Erythroblast (primary cell): Measurements from ENCODE around the gene FKBP9.
A peak's percentile ranks its signal among the peaks of the same experiment; 100 is the strongest.

Experiments
- DNase-seq, 2 experiments: peaks; one replicate each; lab custom pipeline; 2025; lab: John Stamatoyannopoulos, UW
- GATA1 ChIP-seq: IDR thresholded peaks from 2 replicates; pipeline ENCODE4 v1.6.1; 2011; ENCODE audit warnings: low read depth, mild to moderate bottlenecking, control low read depth, low read length, moderate library complexity
- POLR2A ChIP-seq: IDR thresholded peaks from 2 replicates; pipeline ENCODE4 v1.6.1; 2011; ENCODE audit warnings: mild to moderate bottlenecking, low read length

FKBP9 gene

GRCh38 chr7:33039903-33040292, 82.7 kb downstream of the FKBP9 start:
- peak; percentile 21 to 51 for DNase-seq
- TF ChIP-seq GATA1 (no peak), POLR2A (no peak)

- no peak for TF ChIP-seq GATA1
- TF ChIP-seq POLR2A, result peak; percentile 72
- peak; percentile 83 to 87 for DNase-seq
Observed at GRCh38 chr7:33040803-33041516, 83.7 kb downstream of the FKBP9 start.

GRCh38 chr7:33041631-33042428, 84.6 kb downstream of the FKBP9 start:
- TF ChIP-seq POLR2A, result no peak
- DNase-seq, result peak; percentile 86 to 92

GRCh38 chr7:33043501-33044400, 86.5 kb downstream of the FKBP9 start:
- DNase-seq, result peak; percentile 23 to 30
- TF ChIP-seq POLR2A (no peak), GATA1 (no peak)

- DNase-seq, result no peak
- TF ChIP-seq POLR2A (no peak), GATA1 (no peak)
Observed at GRCh38 chr7:33044401-33044718, 87.1 kb downstream of the FKBP9 start.

- TF ChIP-seq GATA1, result no peak
- TF ChIP-seq POLR2A, result no peak
- no peak for DNase-seq
Observed at GRCh38 chr7:33044986-33045385, 87.7 kb downstream of the FKBP9 start.

- no peak for TF ChIP-seq GATA1
- no peak for TF ChIP-seq POLR2A
- no peak for DNase-seq
Observed at GRCh38 chr7:33048257-33048656, 91.0 kb downstream of the FKBP9 start.

- TF ChIP-seq GATA1, result no peak
- no peak for TF ChIP-seq POLR2A
- no peak for DNase-seq
Observed at GRCh38 chr7:33048704-33049103, 91.5 kb downstream of the FKBP9 start.

GRCh38 chr7:33050535-33051318, 93.5 kb downstream of the FKBP9 start:
- TF ChIP-seq POLR2A (no peak), GATA1 (no peak)
- peak; percentile 69 to 79 for DNase-seq

- TF ChIP-seq POLR2A, result no peak
- TF ChIP-seq GATA1, result no peak
- peak in 1 of 2 experiments; percentile 7 for DNase-seq
Observed at GRCh38 chr7:33053721-33054120, 96.5 kb downstream of the FKBP9 start.

- TF ChIP-seq POLR2A, result no peak
- TF ChIP-seq GATA1, result no peak
- no peak for DNase-seq
Observed at GRCh38 chr7:33054261-33054964, 97.2 kb downstream of the FKBP9 start.

GRCh38 chr7:33055158-33055557, 97.9 kb downstream of the FKBP9 start:
- DNase-seq, result no peak
- no peak for TF ChIP-seq GATA1
- no peak for TF ChIP-seq POLR2A
